ENCODE data around the gene MACIR. TPM values are rescaled to one million over a fixed set of nuclear protein-coding genes. Genes with fewer than 3 reads are reported as not detected.

Gene MACIR
- polyA plus RNA-seq, 3 donors = 3.3 to 17.9 (median 8.2) TPM

DNA sequence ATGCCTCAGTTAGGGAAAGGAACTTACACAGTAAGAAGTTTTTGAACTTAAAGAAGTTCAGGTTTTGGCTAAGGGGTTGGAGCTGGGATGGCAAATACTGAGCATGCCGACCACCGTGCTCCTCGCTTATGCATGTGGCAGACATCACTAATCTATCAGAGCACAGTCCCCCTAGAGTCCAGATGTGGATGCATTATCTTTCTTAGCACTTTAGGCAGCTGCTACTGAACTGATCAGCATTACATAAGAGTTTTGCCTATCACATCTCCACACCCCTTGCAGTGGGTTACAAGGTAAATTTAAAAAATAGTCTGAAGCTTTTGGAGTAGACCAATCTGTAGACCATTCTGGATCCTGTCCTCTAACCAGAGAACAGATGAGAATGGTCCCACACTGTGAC lies 22.4 kb downstream of the MACIR start:
- no peak overlapping the region for H3K27ac ChIP-seq (ENCODE audit: low read depth, low read length)
- WGBS, 3 donors = 95 to 100% (median 98%) methylated on average over 3 of the region's 3 CpGs

DNA sequence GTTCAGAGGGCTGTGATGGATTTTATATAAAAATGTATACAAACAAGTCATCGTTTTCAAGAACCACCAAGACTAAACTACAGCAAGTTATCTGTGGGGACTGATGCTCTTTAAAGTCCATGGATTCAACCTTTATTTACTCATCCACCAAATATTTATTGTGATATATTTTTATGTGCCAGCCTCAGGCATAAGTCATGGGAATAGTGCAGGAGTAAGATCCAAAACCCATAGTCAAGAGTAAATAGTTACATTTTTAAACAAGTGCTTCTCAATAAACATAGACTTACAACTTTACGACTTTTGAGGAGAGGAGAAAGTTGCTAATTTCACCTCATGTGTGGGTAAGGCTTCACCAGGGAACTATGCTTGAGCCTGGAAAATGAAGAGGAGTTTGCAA lies 24.6 kb downstream of the MACIR start:
- 91 to 96% (median 94%) methylated on average over 2 of the region's 2 CpGs for WGBS, 3 donors
- no peak overlapping the region for H3K27ac ChIP-seq (ENCODE audit: low read depth, low read length)

DNA sequence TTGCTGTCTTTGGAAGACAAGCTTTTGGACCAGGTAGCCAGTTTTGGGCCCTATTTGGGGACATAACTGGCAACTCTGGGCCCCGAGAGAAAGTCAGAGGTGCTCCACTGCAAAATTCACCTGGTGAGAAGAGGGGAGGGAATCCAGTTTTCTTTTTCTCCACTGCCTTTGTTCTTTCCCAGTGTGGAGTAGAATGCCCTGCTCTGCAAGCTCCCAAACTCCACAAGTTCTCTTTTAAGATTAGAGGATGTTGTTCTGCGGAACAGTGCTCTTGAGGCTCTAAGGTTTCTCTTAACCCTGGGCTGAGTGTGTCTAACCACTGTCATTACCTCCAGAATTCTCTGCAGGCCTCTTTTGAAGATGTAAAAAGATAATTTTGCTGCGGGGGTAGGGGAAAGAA lies 25.3 kb downstream of the MACIR start:
- H3K27ac ChIP-seq (ENCODE audit: low read depth, low read length) = no peak overlapping the region
- 91 to 94% (median 94%) methylated on average over 3 of the region's 3 CpGs for WGBS, 3 donors

DNA sequence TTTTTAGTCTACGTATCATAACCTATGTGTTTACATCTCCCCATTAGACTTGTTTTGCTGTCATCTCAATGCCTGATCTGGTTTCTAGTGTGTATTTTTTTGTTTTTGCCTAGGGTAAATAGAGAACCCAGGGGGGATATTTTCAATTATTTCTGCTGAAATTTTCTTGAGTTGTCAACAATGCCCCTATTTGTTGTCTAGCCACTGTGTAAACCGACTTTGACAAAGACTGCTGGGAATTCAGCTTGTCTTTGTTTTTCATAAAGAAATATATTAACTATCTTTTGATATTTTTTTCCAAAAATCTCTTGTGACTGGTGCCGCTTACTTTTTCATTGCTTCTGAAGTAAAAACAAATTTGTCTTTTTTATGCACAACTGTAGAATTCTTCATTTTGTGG lies 28.1 kb downstream of the MACIR start:
- no peak overlapping the region for H3K27ac ChIP-seq (ENCODE audit: low read depth, low read length)

DNA sequence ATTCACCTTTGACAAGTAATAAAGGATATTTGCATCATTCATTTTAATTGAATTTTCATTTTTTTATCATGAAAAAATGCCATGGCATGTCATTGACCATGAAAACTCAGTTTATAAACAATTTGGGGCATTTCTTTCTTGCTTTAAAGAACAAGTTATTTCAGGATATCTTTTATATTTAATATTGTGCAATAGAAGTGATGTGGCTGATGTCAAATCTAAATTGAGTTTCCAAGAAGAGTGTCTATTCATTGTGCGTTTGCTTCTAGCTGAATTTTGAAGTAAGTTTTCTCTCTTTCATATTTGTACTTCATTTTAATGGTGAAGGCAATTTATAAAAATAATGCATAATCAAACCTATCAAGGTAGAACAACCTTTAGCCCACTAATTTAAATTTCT lies 30.5 kb downstream of the MACIR start:
- WGBS, 3 donors = 90 to 94% (median 94%) methylated on average over 1 of the region's 1 CpG
- H3K27ac ChIP-seq (ENCODE audit: low read depth, low read length) = no peak overlapping the region

More for the DNA sequence above, 28.1 kb downstream of the MACIR start:
- WGBS, 3 donors = 91 to 95% (median 94%) methylated on average over 3 of the region's 3 CpGs

DNA sequence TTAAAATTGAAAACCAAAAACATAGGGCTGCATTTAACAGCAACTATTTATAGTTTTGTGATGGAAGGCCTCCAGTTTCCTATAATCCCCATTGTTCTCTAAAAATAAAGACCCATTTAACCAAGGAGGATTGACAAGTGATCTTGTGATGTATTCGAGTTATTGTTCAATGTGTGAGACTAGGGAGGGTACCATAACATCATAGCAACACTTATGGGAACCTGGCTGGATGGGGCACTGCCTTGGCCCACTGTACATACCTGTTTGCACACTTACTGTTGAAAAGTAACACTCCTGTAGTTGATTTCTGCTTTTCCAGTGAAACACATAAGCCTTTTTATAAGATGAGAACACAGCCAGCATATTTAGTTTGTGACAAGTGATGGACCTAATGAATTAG lies 32.3 kb downstream of the MACIR start:
- WGBS, 3 donors = 65 to 69% (median 66%) methylated on average over 1 of the region's 1 CpG

DNA sequence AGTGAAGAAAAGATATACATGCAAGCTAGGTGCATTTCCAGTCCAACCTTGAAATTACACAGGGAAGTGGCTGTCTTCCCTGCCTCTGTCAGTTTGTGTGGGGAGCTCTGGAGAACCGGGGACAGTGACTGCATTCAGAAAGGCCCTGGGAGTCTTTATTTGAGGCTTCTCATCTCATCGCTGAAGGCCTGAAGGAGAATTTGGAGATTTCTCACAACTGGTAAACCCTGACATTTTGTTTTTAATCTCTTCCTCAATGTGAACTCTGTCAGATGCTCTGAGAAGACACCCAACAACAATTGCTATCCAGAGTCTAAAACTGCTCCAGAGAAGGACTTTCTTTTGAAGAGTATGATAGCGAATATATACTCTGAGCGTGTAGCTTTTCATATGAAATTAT lies 33.0 kb downstream of the MACIR start:
- 92 to 99% (median 94%) methylated on average over 4 of the region's 4 CpGs for WGBS, 3 donors
- H3K27ac ChIP-seq (ENCODE audit: low read depth, low read length) = no peak overlapping the region

More for the DNA sequence above, 32.3 kb downstream of the MACIR start:
- no peak overlapping the region for H3K27ac ChIP-seq (ENCODE audit: low read depth, low read length)

DNA sequence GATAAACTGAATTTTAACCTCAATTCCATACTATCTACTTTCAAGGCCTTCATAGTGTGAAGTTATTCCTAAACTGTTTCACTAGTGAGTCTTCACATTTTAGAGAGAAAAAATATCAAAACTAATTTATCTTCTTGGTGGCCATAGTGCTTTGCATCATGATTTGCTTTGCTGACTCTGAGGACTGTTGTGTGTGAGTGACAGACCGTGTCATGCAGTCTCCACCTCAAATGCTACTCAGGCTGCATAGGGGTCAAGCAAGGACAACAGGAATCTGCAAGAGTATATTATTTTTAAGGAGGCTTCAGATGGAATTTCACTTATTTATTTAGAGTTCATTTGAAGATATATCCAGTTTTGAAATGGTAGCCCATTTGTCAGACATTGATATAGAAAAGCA lies 34.5 kb downstream of the MACIR start:
- WGBS, 3 donors = 91 to 100% (median 92%) methylated on average over 1 of the region's 1 CpG

DNA sequence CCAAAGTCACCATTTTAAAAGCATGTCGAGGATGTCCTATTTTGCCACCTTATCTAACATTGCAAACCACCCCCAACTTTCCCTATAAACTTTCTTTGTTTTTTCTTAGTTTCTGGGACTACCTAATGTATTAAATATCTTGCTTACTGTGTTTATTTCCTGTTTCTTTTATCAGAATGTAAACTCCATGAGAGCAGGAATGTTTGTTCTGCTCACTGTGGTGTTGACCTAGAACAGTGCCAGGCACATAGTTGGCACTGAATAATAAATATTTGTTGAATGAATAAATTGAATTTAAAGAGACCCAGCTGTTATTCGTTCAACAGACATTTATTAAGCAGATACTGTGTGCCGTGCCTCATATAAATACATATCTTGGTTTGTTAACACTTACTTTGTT lies 35.2 kb downstream of the MACIR start:
- 30 to 90% (median 85%) methylated on average over 3 of the region's 3 CpGs for WGBS, 3 donors
- no peak overlapping the region for H3K27ac ChIP-seq (ENCODE audit: low read depth, low read length)

More for the DNA sequence above, 34.5 kb downstream of the MACIR start:
- no peak overlapping the region for H3K27ac ChIP-seq (ENCODE audit: low read depth, low read length)

DNA sequence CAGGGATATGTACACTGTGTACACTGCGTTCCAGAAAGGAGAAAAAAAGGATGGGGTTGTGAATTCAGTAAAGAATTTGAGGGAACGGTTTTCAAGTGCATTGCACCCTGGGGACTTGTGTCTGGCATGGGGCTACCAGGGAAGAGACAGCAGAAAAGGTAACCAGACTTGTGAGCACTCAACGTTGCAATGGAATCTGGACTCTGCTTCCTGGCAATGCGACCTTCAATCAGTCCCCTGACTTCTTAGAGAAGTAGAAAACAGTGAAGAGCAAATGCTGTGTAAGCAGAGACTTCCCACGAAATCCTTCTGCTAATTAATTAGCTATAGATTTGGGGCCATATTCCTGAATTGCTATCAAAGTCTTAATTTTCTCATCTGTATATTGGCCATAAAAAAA lies 36.3 kb downstream of the MACIR start:
- WGBS, 3 donors = 71 to 81% (median 80%) methylated on average over 5 of the region's 5 CpGs
- H3K27ac ChIP-seq (ENCODE audit: low read depth, low read length) = no peak overlapping the region

DNA sequence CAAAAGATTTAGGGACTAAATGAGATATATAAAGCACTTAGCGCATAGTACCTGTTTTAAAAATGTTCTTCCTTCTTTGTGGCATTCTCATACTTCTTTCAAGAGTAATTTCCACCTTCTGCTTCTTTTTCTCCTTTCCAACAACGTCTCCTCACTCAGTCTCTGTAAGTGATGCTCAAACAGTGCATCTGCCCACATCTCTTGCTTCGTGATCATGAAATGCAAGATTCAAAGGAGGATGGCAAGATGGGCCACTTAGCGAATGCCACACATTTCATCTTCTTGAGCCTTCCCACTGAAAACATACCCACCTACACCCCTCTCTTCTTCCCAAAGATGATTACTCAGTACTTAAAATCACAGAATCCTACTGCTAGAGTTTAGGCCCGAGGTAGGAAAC lies 36.9 kb downstream of the MACIR start:
- 94 to 95% (median 94%) methylated on average over 5 of the region's 5 CpGs for WGBS, 3 donors
- no peak overlapping the region for H3K27ac ChIP-seq (ENCODE audit: low read depth, low read length)

DNA sequence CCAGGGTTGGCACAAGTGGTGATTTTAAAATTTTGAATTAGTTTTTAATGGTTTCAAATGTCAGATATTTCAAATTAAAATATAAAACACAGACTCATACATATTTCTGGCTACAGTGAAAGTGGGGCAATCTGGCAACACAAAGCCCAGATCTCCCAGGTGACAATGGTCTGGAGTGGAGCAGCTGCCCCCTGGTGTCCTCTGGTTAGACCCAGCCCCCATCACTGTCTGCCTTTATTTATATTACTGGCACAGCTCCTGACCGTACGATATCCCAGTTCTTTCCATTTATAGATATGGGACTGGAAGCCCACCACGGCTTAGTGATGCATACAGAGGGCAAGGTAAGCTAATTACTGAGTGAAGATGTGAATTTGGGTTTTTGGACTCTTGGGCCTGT lies 37.3 kb downstream of the MACIR start:
- 89 to 94% (median 92%) methylated on average over 3 of the region's 3 CpGs for WGBS, 3 donors
- H3K27ac ChIP-seq (ENCODE audit: low read depth, low read length) = no peak overlapping the region

DNA sequence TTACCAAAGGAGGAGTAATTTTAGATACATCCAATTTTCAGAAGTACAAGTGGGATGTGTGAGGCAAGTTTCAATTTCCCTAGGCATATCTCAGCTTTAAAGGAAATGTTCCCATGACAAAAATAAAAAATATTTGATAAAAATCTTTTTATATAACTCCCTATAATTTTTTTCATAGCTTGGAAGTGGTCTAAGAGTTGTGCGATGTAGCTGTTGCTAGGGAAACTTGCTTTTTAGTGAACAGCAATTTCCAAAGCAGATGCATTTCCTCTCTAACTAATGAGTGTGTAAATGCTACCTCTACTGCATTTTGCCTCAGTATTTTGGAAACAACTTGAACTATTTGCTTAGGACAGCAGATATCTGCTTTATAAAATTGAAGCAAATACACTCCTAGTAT lies 39.6 kb downstream of the MACIR start:
- H3K27ac ChIP-seq (ENCODE audit: low read depth, low read length) = no peak overlapping the region
- WGBS, 3 donors = 57 to 84% (median 58%) methylated on average over 1 of the region's 1 CpG

DNA sequence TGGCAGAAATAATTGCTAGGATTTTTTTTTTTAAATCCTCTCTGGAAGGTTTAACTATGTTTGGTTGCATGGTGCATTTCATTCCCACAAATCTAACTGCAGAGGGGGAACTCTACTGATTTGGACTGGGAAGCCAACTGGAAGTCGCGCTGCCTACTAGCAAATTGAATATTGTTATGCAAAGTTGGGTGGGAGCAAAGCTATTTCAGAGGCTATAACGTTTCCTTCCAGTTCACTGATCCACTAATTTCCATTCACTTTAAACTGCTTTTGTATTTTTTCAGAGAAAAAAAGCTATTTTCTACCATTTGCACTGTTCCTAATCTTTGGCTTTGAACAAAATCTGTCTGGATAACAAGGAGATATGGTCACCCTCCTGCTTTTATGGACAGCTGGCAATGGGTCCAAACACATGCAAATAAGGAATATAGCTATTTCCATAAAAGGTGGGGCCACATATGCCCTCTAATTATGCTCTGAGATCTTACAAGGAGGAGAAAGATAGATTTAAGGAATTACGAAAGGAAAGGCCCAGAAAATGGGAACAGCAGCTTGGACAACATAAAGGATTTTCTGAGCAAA lies 40.1 kb downstream of the MACIR start:
- H3K27ac ChIP-seq (ENCODE audit: low read depth, low read length) = no peak overlapping the region
- 77 to 89% (median 78%) methylated on average over 4 of the region's 4 CpGs for WGBS, 3 donors

DNA sequence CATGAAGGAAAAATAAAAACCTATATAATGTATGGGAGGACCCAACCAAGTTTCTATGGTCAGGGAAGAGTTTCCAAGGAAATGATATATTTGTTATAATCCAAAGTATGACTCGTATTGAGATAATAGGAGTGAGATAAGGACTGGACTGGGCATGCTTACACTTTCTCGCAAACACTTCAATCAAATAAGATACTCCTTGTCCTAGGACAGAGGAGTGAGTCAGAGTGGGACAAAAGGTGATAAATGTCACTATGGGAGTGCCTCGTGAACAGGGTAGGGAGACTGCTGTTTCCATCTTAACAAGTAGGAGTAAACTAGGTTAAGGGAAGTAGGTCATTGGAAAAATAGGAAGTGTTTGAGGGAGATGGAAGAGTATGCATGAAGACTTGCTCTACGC lies 47.2 kb downstream of the MACIR start:
- WGBS, 3 donors = 63 to 72% (median 70%) methylated on average over 4 of the region's 4 CpGs
- H3K27ac ChIP-seq (ENCODE audit: low read depth, low read length) = no peak overlapping the region

DNA sequence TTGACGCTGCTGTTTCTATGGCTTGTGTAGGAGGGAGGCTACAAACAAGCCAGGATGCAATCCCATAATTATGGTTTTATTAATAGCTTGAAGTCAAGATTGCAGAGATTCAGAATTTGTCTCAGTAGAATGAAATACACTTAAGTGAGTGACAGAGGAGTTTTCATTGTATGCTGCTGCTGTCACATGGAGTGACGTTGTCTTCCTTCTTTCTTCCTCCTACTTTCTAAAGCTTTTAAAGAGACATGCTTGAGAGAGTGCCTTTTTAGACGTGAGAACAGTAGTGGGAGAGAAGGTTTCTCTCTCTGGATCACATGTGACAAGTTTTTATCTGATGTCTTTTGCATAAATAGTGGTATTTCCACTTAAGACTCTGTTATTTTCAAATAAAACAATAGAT lies 48.9 kb downstream of the MACIR start:
- 60 to 80% (median 72%) methylated on average over 3 of the region's 3 CpGs for WGBS, 3 donors
- no peak overlapping the region for H3K27ac ChIP-seq (ENCODE audit: low read depth, low read length)

DNA sequence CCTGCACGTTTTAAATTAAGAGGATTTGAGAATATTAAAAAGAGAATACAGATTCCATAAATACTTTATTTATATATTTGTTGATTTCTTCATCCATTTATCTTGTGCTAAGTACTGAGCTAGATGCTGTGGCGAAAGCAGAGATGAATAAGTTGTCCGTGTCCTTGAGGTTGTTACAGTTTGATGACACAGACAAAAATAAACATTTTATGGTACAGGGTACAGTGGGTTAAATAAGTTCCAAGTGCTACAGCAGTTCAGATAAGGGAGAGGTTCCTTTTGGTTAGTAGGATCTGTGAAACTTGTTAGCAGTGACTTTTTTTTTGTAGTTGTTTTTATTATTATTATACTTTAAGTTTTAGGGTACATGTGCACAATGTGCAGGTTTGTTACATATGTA lies 50.2 kb downstream of the MACIR start:
- no peak overlapping the region for H3K27ac ChIP-seq (ENCODE audit: low read depth, low read length)
- 68 to 80% (median 79%) methylated on average over 3 of the region's 3 CpGs for WGBS, 3 donors

DNA sequence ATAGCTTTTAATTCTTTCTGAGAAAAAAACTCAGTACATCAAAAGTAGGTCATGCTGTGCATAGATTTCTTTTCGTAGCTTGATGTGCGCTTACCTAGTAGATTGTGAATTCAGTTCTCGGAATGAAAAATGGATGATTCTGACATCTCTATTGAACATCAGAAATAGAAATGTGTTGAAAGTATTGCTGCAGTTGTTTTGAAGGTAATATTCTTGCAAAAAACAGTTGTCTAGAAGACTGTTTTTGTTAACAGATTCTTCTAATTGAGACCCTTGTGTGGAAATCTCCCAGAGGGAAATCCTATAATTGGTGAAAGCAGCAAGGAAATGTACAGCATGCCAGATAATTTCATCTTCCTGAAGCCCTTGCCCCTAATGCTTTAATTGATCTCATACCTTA lies 54.5 kb downstream of the MACIR start:
- no peak overlapping the region for H3K27ac ChIP-seq (ENCODE audit: low read depth, low read length)
- 93 to 98% (median 95%) methylated on average over 3 of the region's 3 CpGs for WGBS, 3 donors

DNA sequence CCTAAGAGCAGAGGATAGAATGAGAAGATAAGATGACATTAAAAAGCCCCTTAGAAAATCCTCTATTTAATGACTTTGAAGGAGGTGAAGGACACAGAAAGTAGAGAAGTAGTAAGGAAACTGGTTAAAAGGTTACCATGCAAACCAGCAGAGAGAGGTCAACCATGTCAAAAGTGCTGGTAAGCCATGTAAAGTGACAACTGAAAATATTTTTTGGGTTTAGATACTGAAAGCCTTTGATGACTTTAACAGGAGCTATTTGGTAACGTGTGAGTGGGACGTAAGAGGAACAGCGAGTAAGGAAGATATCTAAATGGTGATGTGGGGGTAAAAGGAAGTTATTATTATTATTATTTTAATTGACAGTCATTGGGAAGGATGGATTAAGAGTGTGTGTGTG lies 56.9 kb downstream of the MACIR start:
- H3K27ac ChIP-seq (ENCODE audit: low read depth, low read length) = no peak overlapping the region
- WGBS, 3 donors = 82 to 87% (median 83%) methylated on average over 3 of the region's 3 CpGs

DNA sequence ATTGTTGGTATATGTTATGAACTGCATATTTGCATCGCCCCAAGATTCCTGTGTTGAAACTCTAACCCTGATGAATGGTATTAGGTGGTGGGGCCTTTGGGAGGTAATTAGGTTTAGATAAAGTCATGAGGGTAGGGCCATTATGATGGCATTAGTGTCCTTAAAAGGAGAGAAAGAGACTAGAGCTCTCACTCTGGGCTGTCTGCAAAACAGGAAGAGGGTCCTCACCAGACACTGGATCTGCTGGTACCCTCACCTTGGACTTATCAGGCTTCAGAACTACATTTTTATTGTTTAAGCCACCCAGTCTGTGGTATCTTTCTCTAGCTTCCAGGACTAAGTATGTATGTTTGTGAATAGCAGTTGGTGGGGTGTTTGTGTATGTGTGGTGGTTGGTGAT lies 68.9 kb downstream of the MACIR start:
- WGBS, 3 donors = 91 to 97% (median 96%) methylated on average over 1 of the region's 1 CpG
- H3K27ac ChIP-seq (ENCODE audit: low read depth, low read length) = no peak overlapping the region

DNA sequence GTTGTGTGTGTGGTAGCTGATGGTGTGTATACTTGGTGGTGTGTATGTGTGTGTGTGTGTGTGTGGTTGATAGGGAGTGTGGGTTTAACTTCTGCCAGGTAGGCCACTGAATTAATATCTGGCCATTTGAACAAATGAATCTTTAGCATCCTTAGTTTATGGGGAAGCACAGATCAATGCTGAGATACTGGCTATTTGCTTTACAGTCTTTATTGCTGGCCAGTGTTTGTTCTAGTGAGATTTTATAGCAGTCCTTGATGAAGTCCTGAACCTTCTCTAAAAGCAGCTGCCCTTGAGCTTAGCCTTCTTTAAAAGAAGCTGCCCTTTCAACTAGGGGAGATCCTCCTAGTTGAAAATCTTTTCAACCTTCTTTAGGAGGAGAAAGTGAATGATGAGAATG lies 69.3 kb downstream of the MACIR start:
- no peak overlapping the region for H3K27ac ChIP-seq (ENCODE audit: low read depth, low read length)

Measured in adipose tissue (tissue), 3 donors.